Activated CD4-positive, alpha-beta T cell treated with anti-CD3 and anti-CD28 coated beads for 4 hours (primary cell): ENCODE measurements around the gene RHOC.

Source experiments
- DNase-seq, 2 donors: peaks; one replicate each; pipeline ENCODE4 v3.0.0-alpha.2; 2020

The RHOC gene

DNA sequence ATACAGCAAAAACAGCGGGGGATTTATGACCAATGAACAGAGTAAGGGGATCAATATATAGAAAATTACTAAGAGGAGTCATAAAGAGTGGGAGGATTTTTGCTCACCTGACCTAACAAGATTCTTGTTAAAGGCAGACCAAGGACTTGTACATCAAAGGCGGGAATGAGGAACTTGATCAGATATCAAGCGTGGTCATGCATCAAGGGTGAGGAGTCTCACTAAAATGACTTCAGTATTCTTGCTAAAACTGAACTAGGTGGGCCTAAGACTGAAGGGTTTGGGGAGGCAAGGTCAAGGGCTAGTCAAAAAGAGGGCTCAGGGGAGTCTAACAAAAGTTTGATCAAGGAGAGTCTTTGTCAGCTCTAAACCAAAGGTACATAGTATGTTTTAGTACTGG is 30.4 kb downstream of the RHOC start:
- DNase-seq, result no peak

DNA sequence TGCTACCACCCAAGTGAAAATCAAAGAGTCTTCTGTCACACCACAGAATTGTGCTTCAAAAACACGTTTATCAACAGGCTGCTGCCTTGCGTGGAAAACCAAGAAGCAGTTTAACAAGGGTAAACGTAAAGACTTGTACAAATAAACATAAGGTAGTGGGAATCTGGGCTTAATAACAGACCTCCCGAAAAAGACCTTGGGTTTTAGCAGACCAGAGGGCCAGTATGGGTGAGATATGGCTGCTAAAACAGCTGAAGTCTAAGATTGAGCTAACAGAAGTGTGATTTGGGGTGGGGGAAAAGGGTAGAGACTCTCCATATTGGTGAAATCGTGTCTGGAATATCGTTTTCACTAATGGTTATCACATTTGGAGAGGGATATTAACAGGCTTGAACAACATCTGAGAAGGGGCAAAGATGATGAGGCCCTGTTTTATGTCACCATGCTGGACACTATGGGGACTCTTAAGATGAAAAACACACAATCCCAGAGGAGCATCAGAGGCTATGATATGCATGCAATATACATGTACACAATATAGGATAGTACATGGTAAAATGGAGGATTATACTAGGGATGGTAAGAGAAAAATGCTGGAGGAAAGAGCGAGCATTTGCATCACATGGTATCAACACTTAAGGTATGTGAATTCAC is 31.1 kb downstream of the RHOC start:
- DNase-seq, result no peak

DNA sequence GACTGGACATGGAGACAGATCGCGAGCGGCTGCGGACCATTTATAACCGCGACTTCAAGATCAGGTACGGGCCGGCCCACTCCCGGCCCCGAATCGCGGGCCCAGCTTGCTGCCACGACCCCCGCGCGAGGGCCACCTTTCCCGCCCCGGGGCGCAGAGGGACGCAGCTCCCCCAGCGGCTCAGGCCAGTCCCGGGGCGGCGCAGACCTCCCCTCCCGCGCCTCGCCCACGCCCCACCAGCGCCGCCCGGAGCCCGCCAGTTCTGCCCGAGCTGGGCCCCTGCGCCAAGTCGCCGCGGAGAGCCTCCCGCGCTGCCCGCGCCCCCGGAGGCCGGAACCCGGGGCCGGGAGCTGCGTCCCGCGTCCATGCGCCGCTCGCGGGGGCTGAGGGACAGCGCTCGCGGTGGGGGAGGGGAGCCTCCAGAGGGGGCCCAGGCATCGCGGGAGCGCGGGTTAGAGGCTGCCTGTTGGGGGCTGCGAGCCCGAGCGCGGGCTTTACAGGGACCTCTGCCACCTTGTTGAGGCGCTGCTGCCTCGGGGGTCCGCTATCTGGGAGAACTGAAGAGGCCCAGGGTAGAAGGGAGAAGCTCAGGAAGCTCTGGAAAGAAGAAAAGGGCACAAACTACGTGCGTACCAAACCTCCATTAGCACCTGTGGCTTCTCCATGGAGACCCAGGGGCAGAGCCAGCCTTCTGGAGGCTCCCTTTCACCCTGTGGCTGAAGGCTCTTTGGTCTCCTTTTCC is 31.8 kb downstream of the RHOC start:
- DNase-seq, result peak; percentile 36 to 41

DNA sequence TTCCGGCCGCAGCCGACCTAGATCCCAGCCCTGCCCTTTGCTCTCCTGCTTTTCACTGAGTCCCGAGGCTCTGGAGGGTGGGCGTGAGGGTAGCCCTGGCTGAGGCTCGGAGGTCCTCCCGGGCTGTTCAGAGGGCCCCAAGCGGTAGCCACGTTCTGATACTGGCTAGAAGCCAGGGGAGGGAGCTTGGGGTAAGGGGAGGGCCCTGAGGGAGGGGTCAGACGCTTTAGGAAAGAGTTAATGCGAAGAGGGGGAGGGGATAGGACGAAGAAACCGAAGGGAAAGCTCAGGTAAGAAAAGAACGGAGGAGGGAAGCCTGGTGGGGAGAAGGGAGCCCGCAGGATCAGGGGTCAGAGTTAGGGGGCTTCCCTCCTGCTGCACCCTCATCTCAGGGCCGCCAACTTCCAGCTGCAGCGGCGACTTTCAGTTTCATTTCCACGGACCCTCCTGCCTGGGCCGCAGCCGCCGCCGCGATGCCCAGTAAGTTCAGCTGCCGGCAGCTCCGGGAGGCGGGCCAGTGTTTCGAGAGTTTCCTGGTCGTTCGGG is 32.4 kb downstream of the RHOC start, which contains the start of gene MOV10:
MOV10 (plus strand) TSS at position 220 of the 546 bp plus-strand sequence; CDS start at position 474, 254 bp downstream.
- DNase-seq, result peak; percentile 47 to 51

DNA sequence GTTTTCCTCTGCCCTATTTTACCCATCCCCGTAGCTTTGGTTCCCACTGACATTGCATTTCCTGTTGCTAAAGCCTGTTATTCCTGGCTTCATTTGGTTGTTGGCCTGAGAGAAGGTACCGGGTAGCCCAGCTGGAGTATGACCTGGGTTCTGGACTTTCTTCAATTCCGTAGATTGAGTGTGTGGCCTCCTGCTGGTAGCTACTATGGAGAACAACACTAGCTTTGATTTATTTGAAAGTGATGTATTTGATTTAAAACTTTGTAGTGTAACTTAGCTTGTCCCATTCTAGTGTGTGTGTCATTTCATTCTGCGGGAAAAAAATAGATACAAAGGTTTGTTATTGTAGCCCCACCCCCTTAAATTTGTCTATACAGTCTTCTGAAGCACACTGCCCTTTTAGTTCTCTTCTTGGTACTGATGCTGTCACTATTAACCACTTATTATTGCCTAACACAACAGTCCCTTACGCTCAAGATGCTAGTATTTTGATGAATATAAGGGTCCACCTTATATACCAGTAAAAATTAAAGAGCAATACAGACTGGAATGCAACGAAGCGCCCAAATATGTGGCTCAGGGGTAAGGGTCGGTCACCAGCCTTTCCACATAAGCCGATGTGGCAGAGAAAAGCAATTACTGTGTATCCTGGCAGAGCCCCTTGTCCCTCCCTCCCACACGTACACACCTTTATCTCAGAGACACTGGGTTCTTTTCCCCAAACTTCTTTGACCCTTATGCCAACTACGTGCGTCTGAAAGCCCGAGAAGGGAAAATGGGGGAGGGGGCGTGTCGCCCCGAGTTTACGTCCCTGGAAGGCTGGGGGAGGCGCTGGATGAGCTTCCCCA is 33.1 kb downstream of the RHOC start:
- no peak for DNase-seq

DNA sequence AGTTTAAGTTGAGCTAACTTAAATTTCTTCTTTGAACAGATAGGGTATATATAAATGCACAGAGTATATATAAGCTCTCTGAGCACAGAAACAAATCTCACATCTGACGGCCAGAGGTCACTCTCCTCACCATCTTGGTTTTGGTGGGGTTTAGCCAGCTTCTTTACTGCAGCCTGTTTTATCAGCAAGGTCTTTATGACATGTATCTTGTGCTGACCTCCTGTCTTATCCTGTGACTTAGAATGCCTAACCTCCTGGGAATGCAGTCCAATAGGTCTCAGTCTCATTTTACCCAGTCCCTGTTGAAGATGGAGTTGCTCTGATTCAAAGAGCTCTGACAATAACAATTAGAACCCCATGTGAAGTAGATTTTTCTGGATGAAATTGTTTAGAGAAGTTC is 34.1 kb downstream of the RHOC start:
- DNase-seq, result no peak

DNA sequence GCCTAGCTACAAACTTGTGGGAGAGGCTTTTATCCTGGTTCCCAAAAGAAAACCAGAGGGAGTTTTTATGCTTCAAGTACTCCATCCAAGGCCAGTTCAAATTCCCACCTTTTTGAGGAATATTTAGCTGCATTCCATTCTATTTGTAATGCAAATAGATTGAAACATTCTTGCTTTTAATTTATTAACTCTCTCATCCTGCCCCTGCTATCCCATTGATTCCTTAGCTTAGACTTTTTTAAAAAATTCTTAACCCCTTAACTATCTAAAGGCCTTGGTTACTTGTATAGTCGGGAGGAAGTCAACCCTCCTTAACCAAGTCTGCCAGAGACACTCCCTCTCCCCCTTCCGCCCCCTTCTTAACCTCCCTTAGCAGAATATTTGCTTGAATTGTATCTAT is 34.9 kb downstream of the RHOC start:
- no peak for DNase-seq

DNA sequence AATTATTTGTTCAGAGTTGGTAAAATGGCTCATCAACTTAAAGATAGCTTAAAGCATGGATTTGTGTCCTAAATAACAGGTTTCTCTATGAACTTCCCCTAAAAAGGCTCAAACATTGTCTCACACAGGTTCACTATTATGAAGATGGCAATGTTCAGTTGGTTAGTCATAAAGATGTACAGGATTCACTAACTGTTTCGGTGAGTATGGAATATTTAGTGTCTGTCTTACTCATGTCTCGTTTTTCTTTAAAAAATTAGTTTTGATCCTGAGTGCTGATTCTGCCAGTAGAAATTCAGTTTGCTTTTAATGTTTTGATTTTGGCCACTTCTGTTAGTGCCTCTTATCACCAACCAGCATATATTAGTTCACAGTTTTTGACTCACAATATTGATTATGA is 40.0 kb downstream of the RHOC start:
- DNase-seq, result no peak

DNA sequence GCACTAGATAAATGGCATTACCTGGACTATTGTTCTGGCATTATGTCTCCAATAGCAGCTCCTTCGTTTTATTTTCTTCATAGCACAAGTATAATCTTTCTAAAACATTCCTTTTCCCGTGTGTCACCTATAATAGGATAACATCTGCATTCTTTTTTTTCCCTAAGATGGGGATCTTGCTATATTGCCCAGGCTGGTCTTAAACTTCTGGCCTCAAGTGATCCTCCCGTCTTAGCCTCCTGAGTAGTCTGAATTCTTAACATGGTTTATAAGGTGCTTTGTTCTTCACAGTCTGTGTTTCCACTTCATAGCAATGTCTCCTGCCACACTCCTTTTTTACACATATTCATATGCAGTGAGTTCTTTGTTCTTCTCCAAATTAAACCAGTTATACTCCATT is 41.1 kb downstream of the RHOC start:
- DNase-seq, result no peak

DNA sequence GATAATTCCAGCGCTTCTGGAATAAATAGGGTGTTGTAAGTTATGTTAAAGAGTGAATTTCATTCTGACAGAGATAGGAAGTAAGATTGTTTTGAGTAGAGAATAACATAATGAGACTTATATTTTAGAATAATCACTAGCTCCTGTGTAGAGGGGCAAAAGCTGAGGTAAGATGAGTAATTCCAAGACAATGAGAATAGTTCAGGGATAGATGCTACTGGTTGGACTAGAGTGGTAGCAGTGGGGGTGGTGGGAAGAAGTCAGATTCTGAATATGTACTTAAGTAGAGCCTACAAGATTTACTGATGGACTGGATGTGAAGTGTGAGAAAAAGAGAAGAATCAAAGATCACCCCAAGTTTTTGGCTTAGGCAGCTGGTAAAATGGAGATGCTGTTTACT is 55.7 kb downstream of the RHOC start:
- DNase-seq, result no peak
